Articular chondrocyte of knee joint (primary cell): Measurements from ENCODE around the gene FZD4. TPM values are rescaled to one million over a fixed set of nuclear protein-coding genes. Genes with fewer than 3 reads are reported as not detected.

Experiments
- total RNA-seq: library from RNA; depleted of rRNA; stranded (reverse); fragments of >200 nt; gene quantifications from 2 replicates; pipeline ENCODE4 v1.2.3, GENCODE V29; 2012

Gene FZD4
- total RNA-seq, result 22.6 and 29.6 TPM in 2 replicates

GRCh38 chr11:86955361-86956120, at the start of gene FZD4:
FZD4 (minus strand) TSS chr11:86955395; CDS start chr11:86955085, 310 bp downstream.

Other genes with a start within 250 kb of the FZD4 start
- gene PRSS23, start 154.9 kb downstream of the FZD4 start, total RNA-seq, result 718 and 741 TPM in 2 replicates
- gene TMEM135, start 82.5 kb upstream of the FZD4 start, total RNA-seq, result 29.6 and 29.7 TPM in 2 replicates